WTC11 (cell line): Measurements from ENCODE around the gene ZSCAN9. TPM values are rescaled to one million over a fixed set of nuclear protein-coding genes. Genes with fewer than 3 reads are reported as not detected.

ENCODE experiments used
- ATAC-seq: fragments of 200-7000 bp; cut with Tn5 transposase; 2 replicates; pipeline ENCODE4 v1.10.0; 2021; ENCODE audit warnings: mild to moderate bottlenecking, moderate library complexity
- CTCF ChIA-PET: fragments of 300-600 bp; sonication (Branson Sonifier 250); formaldehyde crosslinking; loops from one replicate; lab custom pipeline; 2021; ENCODE audit warnings: antibody characterized with exemption; lab: Charles Lee
- POLR2A ChIA-PET: fragments of 350-600 bp; sonication (Branson Sonifier 250); formaldehyde crosslinking; loops from one replicate; lab custom pipeline; 2021; ENCODE audit warnings: antibody characterized with exemption; lab: Charles Lee
- DNase-seq: peaks from one replicate; pipeline ENCODE4 v3.0.0; 2021; ENCODE audit warnings: low spot score
- H3K27ac Mint-ChIP-seq: 2 replicates; pipeline ENCODE4 v1.8.0; 2021; ENCODE audit warnings: mixed read lengths
- H3K27me3 Mint-ChIP-seq: 2 replicates; pipeline ENCODE4 v1.8.0; 2021; ENCODE audit warnings: low read depth, mild to moderate bottlenecking, moderate library complexity, mixed read lengths
- H3K36me3 Mint-ChIP-seq: 2 replicates; pipeline ENCODE4 v1.8.0; 2021; ENCODE audit warnings: mixed read lengths
- H3K4me1 Mint-ChIP-seq: 2 replicates; pipeline ENCODE4 v1.8.0; 2022; ENCODE audit warnings: mixed read lengths
- H3K4me3 Mint-ChIP-seq: 2 replicates; pipeline ENCODE4 v1.8.0; 2021; ENCODE audit warnings: mild to moderate bottlenecking, moderate library complexity, mixed read lengths
- H3K9me3 Mint-ChIP-seq: 2 replicates; pipeline ENCODE4 v1.8.0; 2021; ENCODE audit warnings: mixed read lengths
- ETV6 ChIP-seq: sonication (generic); formaldehyde crosslinking; IDR thresholded peaks from 2 replicates; pipeline ENCODE4 v1.8.1; 2022; ENCODE audit warnings: mild to moderate bottlenecking, missing genetic modification reagents
- GABPB1 ChIP-seq: sonication (generic); formaldehyde crosslinking; IDR thresholded peaks from 2 replicates; pipeline ENCODE4 v1.8.1; 2023; ENCODE audit warnings: mild to moderate bottlenecking, missing genetic modification reagents
- JAZF1 ChIP-seq: fragments of 250-450 bp; sonication (Bioruptor Pico); IDR thresholded peaks from 2 replicates; pipeline ENCODE4 v1.9.0; 2021; ENCODE audit warnings: moderate library complexity, mild to moderate bottlenecking, inconsistent platforms
- NR1H2 ChIP-seq: sonication (generic); formaldehyde crosslinking; IDR thresholded peaks from 2 replicates; pipeline ENCODE4 v1.9.0; 2021; ENCODE audit warnings: mild to moderate bottlenecking, moderate library complexity, missing genetic modification reagents
- NR2C2 ChIP-seq: sonication (generic); formaldehyde crosslinking; IDR thresholded peaks from 2 replicates; pipeline ENCODE4 v1.8.0; 2022; ENCODE audit warnings: mild to moderate bottlenecking, missing genetic modification reagents
- SMAD3 ChIP-seq: sonication (generic); formaldehyde crosslinking; IDR thresholded peaks from 2 replicates; pipeline ENCODE4 v1.8.0; 2022; ENCODE audit warnings: missing genetic modification reagents, mild to moderate bottlenecking, borderline replicate concordance
- TCF7 ChIP-seq: sonication (generic); formaldehyde crosslinking; IDR thresholded peaks from 2 replicates; pipeline ENCODE4 v1.8.0; 2022; ENCODE audit warnings: mild to moderate bottlenecking, low read depth, missing genetic modification reagents, moderate library complexity
- TEAD4 ChIP-seq: sonication (generic); formaldehyde crosslinking; IDR thresholded peaks from 2 replicates; pipeline ENCODE4 v1.8.0; 2022; ENCODE audit warnings: mild to moderate bottlenecking, missing genetic modification reagents
- ZNF121 ChIP-seq: sonication (generic); formaldehyde crosslinking; IDR thresholded peaks from 2 replicates; pipeline ENCODE4 v1.8.0; 2023; ENCODE audit warnings: missing genetic modification reagents
- ZNF232 ChIP-seq: sonication (generic); formaldehyde crosslinking; IDR thresholded peaks from 2 replicates; pipeline ENCODE4 v1.8.0; 2022; ENCODE audit warnings: mild to moderate bottlenecking, missing genetic modification reagents
- ZNF396 ChIP-seq: fragments of 250-450 bp; sonication (Bioruptor Pico); IDR thresholded peaks from 2 replicates; pipeline ENCODE4 v1.8.0; 2021; ENCODE audit warnings: mild to moderate bottlenecking, moderate library complexity, borderline replicate concordance
- ZNF423 ChIP-seq: fragments of 250-450 bp; sonication (Bioruptor Pico); IDR thresholded peaks from 2 replicates; pipeline ENCODE4 v2.1.2; 2022; ENCODE audit warnings: mild to moderate bottlenecking, moderate library complexity
- ZNF671 ChIP-seq: fragments of 250-450 bp; sonication (Bioruptor Pico); IDR thresholded peaks from 2 replicates; pipeline ENCODE4 v1.8.0; 2021; ENCODE audit warnings: mild to moderate bottlenecking
- total RNA-seq: library from RNA; stranded (reverse); gene quantifications from 3 replicates; pipeline ENCODE4 v1.2.3, GENCODE V29; 2021
- TF ChIP-seq, protein P1 (sequence below): sonication (generic); formaldehyde crosslinking; IDR thresholded peaks from 2 replicates; pipeline ENCODE4 v1.8.1; 2023; ENCODE audit warnings: mild to moderate bottlenecking, moderate library complexity, missing genetic modification reagents
- TF ChIP-seq, protein P2 (sequence below): fragments of 250-450 bp; sonication (Bioruptor Pico); IDR thresholded peaks from 2 replicates; pipeline ENCODE4 v2.1.2; 2022; ENCODE audit warnings: mild to moderate bottlenecking, moderate library complexity
- TF ChIP-seq, protein P3 (sequence below): fragments of 250-450 bp; sonication (Bioruptor Pico); conservative IDR thresholded peaks from 2 replicates; pipeline ENCODE4 v1.9.0; 2021; ENCODE audit warnings: mild to moderate bottlenecking
- TF ChIP-seq, protein P4 (sequence below): sonication (generic); formaldehyde crosslinking; IDR thresholded peaks from 2 replicates; pipeline ENCODE4 v1.8.0; 2022; ENCODE audit warnings: mild to moderate bottlenecking, missing genetic modification reagents
- TF ChIP-seq, protein P5 (sequence below): sonication (generic); formaldehyde crosslinking; IDR thresholded peaks from 2 replicates; pipeline ENCODE4 v1.8.0; 2023; ENCODE audit warnings: mild to moderate bottlenecking, missing genetic modification reagents
- TF ChIP-seq, protein P6 (sequence below): sonication (generic); formaldehyde crosslinking; IDR thresholded peaks from 2 replicates; pipeline ENCODE4 v1.8.1; 2022; ENCODE audit warnings: mild to moderate bottlenecking, missing genetic modification reagents, moderate library complexity, borderline replicate concordance

The ZSCAN9 gene
- total RNA-seq, 1 experiment from 2014 or later, result 15.1 TPM

DNA sequence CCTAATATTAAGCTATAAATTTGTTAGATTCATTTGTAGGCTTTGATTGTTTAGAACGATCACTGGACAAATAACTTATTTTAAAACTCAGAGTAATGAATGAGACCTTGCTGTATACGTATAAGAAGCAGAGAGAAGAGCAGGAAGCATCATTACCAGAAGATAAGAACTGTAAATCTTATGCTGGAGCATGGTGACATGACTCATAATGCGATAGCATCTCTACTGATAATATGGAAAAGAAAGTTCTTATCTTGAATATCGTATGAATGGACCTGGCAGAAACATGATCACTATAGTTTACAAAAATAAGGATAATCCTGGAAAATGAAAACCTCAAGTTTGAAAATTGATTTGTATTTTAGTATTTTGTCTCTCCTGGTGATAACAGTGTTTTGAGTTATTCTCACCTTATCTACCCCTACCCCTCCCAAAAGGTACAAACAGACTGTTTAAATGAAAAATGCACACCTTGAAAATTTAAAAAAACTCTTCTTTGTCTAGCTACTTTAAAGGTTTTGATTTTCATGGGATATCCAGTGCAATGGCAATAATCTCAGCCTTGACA lies 39.8 kb downstream of the ZSCAN9 start (continued):
- TF ChIP-seq ZNF121 (CRISPR knock-in tag) (no peak), NR2C2 (CRISPR knock-in tag) (no peak), ZNF232 (CRISPR knock-in tag) (no peak)

DNA sequence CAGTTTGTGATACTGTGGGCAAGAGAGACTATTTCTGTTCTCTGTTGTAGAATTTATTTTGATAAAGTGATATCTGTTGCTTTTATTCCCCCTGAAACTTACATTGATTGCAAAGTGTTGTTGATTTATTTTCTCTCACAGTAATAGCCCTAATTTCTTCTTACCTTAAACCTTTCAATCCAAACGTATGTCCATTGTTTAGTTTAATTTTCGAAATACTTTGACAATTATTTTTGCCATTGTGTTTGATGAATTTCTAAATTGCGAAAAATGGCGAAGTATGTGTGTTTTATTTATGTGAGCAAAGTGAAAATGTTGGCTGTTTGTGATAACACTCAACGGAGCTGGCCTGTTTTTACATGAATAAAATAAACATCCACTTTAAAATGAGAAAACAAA lies 41.5 kb downstream of the ZSCAN9 start:
- no peaks in the 10 kb centered on the region for H3K9me3 Mint-ChIP-seq
- ChIA-PET CTCF (interaction anchor here (1.1 to 2.7 kb wide), 5 partner anchors 13 to 117 kb away, joined by 4 to 34 read pairs (median 11); partner anchors contain the start of gene ZKSCAN4), POLR2A (interaction anchor here (0.6 to 2.1 kb wide), 14 partner anchors 13 to 373 kb away, joined by 3 to 14 read pairs (median 4); partner anchors contain the start of genes PGBD1, ZKSCAN3, ZKSCAN4 and ZKSCAN8)
- TF ChIP-seq, protein P1, sequence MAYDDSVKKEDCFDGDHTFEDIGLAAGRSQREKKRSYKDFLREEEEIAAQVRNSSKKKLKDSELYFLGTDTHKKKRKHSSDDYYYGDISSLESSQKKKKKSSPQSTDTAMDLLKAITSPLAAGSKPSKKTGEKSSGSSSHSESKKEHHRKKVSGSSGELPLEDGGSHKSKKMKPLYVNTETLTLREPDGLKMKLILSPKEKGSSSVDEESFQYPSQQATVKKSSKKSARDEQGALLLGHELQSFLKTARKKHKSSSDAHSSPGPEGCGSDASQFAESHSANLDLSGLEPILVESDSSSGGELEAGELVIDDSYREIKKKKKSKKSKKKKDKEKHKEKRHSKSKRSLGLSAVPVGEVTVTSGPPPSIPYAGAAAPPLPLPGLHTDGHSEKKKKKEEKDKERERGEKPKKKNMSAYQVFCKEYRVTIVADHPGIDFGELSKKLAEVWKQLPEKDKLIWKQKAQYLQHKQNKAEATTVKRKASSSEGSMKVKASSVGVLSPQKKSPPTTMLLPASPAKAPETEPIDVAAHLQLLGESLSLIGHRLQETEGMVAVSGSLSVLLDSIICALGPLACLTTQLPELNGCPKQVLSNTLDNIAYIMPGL (CRISPR knock-in tag), result no peak
- no peaks in the 10 kb centered on the region for H3K4me1 Mint-ChIP-seq
- H3K36me3 Mint-ChIP-seq, result no peaks in the 10 kb centered on the region
- no peak overlapping the region for H3K4me3 Mint-ChIP-seq
- peaks cover 37% of the 10 kb centered on the region for H3K27me3 Mint-ChIP-seq
- no peak overlapping the region; the same call in 1 of the 2 replicates for H3K27ac Mint-ChIP-seq
- ATAC-seq (no peak), DNase-seq (no peak)

DNA sequence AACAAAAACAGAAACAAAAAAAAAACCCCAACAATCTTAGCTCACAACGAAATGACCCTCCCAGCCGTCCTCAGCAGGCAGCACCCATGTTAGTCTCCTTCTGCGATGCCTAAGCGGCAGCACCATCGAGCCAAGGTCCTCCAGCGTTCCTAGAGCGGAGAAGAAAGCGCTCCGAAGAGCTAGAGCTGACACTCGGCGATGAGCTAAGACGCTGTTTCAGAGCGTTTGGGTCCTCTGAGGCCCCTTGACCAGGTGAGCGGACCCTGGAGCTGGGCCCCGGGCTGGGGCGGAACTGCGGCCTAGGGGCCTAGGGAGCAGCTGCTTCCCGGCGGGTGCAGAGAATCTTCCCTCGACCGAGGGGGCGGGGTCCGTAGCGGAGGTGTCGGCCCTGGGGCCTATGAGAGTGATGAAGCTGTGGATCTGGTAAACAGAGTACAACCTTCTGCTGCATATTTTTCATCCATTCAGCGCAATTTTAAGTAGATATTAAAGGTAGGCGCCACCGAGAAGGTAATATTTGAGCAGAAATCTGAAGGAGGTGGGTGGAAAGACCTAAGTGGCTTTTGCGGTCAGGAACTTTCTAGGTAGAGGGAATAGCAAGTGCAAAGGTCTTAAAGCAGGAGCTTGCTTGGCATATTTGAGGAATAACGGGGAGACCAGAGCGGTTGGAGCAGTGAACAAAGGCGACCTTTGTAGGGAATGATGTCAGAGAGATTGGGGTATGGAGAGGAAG lies 42.1 kb downstream of the ZSCAN9 start, which contains the start of gene ZSCAN26:
TSS of gene ZSCAN26 (plus strand) at position 182 of the 733 bp plus-strand sequence. CDS start 4,777 bp downstream, outside the sequence.
- no peak within 1 kb of the TSS for H3K4me3 Mint-ChIP-seq
- POLR2A ChIA-PET, result interaction anchor here (0.6 to 2.1 kb wide), 17 partner anchors 12 to 409 kb away, joined by 3 to 14 read pairs (median 4); partner anchors contain the start of genes PGBD1, ZKSCAN3, ZKSCAN4 and ZKSCAN8
- no peak within 1 kb of the TSS; the same call in 1 of the 2 replicates for H3K27ac Mint-ChIP-seq
- CTCF ChIA-PET, result interaction anchor here (0.7 to 2.7 kb wide), 7 partner anchors 13 to 162 kb away, joined by 3 to 34 read pairs (median 7); partner anchors contain the start of genes PGBD1 and ZKSCAN4
- 0 out of 2 replicates have a peak, but pooled peaks cover 2% of the 10 kb centered on the region for H3K36me3 Mint-ChIP-seq
- DNase-seq, result peak; percentile 91
- no peaks in the 10 kb centered on the region for H3K9me3 Mint-ChIP-seq
- H3K27me3 Mint-ChIP-seq, result peaks cover 32% of the 10 kb centered on the region
- peak; percentile 96 for ATAC-seq
- no peaks in the 10 kb centered on the region for H3K4me1 Mint-ChIP-seq
- no peak for TF ChIP-seq TCF7 (CRISPR knock-in tag)
- TF ChIP-seq ZNF396, result no peak
- TF ChIP-seq, protein P2, sequence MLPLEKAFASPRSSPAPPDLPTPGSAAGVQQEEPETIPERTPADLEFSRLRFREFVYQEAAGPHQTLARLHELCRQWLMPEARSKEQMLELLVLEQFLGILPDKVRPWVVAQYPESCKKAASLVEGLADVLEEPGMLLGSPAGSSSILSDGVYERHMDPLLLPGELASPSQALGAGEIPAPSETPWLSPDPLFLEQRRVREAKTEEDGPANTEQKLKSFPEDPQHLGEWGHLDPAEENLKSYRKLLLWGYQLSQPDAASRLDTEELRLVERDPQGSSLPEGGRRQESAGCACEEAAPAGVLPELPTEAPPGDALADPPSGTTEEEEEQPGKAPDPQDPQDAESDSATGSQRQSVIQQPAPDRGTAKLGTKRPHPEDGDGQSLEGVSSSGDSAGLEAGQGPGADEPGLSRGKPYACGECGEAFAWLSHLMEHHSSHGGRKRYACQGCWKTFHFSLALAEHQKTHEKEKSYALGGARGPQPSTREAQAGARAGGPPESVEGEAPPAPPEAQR (CRISPR knock-in tag), result no peak
- 0 out of 2 replicates have a peak, but pooled peaks have one; percentile 16 for TF ChIP-seq TEAD4 (CRISPR knock-in tag)
- no peak for TF ChIP-seq JAZF1
- TF ChIP-seq, protein P3, sequence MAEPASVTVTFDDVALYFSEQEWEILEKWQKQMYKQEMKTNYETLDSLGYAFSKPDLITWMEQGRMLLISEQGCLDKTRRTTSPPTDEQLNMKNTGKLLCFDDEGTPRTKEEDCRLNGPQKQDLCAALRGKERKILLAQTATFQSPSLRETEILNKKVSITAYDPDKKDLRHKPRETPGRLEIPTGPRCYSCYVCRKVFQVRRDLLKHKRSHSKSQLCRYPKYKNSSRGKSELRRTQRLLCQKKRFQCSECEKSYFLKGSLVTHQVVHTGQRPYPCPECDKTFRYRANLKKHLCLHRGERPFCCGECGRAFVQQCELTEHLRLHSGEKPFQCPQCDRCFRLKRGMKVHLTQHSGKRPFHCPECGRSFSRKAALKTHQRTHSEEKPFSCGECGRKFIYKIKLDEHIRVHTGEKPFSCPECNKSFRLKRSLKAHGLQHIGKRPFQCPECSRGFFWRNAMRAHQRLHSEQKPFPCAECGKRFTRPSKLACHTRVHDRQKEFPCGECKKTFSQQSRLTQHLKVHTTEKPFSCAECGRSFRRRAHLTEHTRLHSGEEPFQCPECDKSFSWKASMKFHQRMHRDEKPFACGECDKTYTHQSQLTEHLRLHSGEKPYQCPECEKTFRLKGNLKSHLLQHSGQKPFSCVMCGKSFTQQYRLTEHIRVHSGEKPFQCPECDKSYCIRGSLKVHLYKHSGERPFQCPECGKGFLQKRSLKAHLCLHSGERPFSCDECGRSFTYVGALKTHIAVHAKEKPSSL, result no peak
- no peak for TF ChIP-seq ZNF121 (CRISPR knock-in tag)
- TF ChIP-seq NR1H2, result no peak
- 0 out of 2 replicates have a peak, but pooled peaks have one; percentile 27 for TF ChIP-seq SMAD3
- peak; percentile 48; the same call in 1 of the 2 replicates for TF ChIP-seq GABPB1 (CRISPR knock-in tag)
- TF ChIP-seq, protein P4, sequence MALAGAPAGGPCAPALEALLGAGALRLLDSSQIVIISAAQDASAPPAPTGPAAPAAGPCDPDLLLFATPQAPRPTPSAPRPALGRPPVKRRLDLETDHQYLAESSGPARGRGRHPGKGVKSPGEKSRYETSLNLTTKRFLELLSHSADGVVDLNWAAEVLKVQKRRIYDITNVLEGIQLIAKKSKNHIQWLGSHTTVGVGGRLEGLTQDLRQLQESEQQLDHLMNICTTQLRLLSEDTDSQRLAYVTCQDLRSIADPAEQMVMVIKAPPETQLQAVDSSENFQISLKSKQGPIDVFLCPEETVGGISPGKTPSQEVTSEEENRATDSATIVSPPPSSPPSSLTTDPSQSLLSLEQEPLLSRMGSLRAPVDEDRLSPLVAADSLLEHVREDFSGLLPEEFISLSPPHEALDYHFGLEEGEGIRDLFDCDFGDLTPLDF, result no peak
- TF ChIP-seq ETV6 (CRISPR knock-in tag), result peak; percentile 52; the same call in 1 of the 2 replicates
- TF ChIP-seq ZNF671 (CRISPR knock-in tag), result no peak
- TF ChIP-seq ZNF423 (CRISPR knock-in tag), result no peak
- TF ChIP-seq, protein P5, sequence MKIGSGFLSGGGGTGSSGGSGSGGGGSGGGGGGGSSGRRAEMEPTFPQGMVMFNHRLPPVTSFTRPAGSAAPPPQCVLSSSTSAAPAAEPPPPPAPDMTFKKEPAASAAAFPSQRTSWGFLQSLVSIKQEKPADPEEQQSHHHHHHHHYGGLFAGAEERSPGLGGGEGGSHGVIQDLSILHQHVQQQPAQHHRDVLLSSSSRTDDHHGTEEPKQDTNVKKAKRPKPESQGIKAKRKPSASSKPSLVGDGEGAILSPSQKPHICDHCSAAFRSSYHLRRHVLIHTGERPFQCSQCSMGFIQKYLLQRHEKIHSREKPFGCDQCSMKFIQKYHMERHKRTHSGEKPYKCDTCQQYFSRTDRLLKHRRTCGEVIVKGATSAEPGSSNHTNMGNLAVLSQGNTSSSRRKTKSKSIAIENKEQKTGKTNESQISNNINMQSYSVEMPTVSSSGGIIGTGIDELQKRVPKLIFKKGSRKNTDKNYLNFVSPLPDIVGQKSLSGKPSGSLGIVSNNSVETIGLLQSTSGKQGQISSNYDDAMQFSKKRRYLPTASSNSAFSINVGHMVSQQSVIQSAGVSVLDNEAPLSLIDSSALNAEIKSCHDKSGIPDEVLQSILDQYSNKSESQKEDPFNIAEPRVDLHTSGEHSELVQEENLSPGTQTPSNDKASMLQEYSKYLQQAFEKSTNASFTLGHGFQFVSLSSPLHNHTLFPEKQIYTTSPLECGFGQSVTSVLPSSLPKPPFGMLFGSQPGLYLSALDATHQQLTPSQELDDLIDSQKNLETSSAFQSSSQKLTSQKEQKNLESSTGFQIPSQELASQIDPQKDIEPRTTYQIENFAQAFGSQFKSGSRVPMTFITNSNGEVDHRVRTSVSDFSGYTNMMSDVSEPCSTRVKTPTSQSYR (CRISPR knock-in tag), result no peak
- TF ChIP-seq, protein P6, sequence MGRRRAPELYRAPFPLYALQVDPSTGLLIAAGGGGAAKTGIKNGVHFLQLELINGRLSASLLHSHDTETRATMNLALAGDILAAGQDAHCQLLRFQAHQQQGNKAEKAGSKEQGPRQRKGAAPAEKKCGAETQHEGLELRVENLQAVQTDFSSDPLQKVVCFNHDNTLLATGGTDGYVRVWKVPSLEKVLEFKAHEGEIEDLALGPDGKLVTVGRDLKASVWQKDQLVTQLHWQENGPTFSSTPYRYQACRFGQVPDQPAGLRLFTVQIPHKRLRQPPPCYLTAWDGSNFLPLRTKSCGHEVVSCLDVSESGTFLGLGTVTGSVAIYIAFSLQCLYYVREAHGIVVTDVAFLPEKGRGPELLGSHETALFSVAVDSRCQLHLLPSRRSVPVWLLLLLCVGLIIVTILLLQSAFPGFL (CRISPR knock-in tag), result no peak
